K562 (cell line): Measurements from ENCODE around the gene ZBTB25. TPM values are rescaled to one million over a fixed set of nuclear protein-coding genes. Genes with fewer than 3 reads are reported as not detected.
"Not testable (repeated sequence)": the region's sequence is repeated elsewhere in the genome, so short reads cannot be mapped to it uniquely, and the experiment has no call there.

Source experiments
- ATAC-seq: fragments of 200-7000 bp; cut with Tn5 transposase; 3 replicates; pipeline ENCODE4 v1.9.1; 2020; ENCODE audit warnings: moderate library complexity
- BruUV-seq: library from RNA; stranded (reverse); fragments of 400-500 nt; replicated peaks from 2 replicates; lab custom pipeline; 2021; lab: Mats Ljungman, UMichigan
- CTCF ChIA-PET: fragments of 300-600 bp; formaldehyde crosslinking; extraction: SDS; loops from one replicate; lab custom pipeline; 2021; ENCODE audit warnings: low intra/inter-chr PET ratio; lab: Yijun Ruan, JAX
- POLR2A ChIA-PET: fragments of 300-600, 350-650 bp; sonication (Branson Sonifier 250); formaldehyde crosslinking; extraction: SDS; loops from one replicate; lab custom pipeline; 2021; ENCODE audit warnings: antibody characterized with exemption, inconsistent platforms; lab: Yijun Ruan, JAX
- DNase-seq, 4 experiments: peaks; one replicate each; pipeline versions ENCODE4 v3.0.0 to v3.0.0-alpha.2; 2011 to 2018; ENCODE audit warnings: low spot score in 3 of 4, mixed read lengths in 3 of 4; ENCODE audit errors: extremely low read depth in 1 of 4
- FAIRE-seq: peaks from 2 replicates; lab custom pipeline; 2011; peaks lifted over from hg19 to GRCh38; lab: Jason Lieb, UNC
- H2AFZ ChIP-seq: 2 replicates; pipeline ENCODE4 v1.6.0; 2011; ENCODE audit warnings: low read depth, low read length, control low read depth, inconsistent platforms
- H3K27ac ChIP-seq: fragments of 200-600 bp; 3 replicates; pipeline ENCODE4 v1.8.0; 2011; ENCODE audit warnings: low read depth, mild to moderate bottlenecking, control low read depth, inconsistent platforms, low read length, moderate library complexity, mixed read lengths; ENCODE audit errors: extremely low read depth
- H3K27me3 ChIP-seq, 2 experiments: fragments of 300-600 bp in 1 of 2; 2 replicates in 1 of 2; 3 replicates in 1 of 2; pipeline versions ENCODE4 v1.6.0 to v1.8.0; 2011; ENCODE audit warnings: inconsistent platforms in 2 of 2, low read length in 2 of 2, mild to moderate bottlenecking in 1 of 2, mixed read lengths in 1 of 2, moderate library complexity in 1 of 2; ENCODE audit not compliant: control insufficient read depth in 2 of 2, insufficient read depth in 2 of 2
- H3K36me3 ChIP-seq: fragments of 300-600 bp; 3 replicates; pipeline ENCODE4 v1.8.0; 2011; ENCODE audit warnings: mild to moderate bottlenecking, low read length, inconsistent platforms; ENCODE audit not compliant: control insufficient read depth, insufficient read depth
- H3K4me1 ChIP-seq, 2 experiments: fragments of 200-600 bp in 1 of 2; replicated peaks in 1 of 2; 2 replicates in 1 of 2; 3 replicates in 1 of 2; pipeline versions ENCODE4 v1.5.1 to v1.8.0; 2011; ENCODE audit warnings: inconsistent platforms in 2 of 2, low read length in 2 of 2, mild to moderate bottlenecking in 1 of 2, mixed read lengths in 1 of 2, moderate library complexity in 1 of 2; ENCODE audit not compliant: control insufficient read depth in 2 of 2, insufficient read depth in 2 of 2
- H3K4me2 ChIP-seq: 2 replicates; pipeline ENCODE4 v1.6.1; 2011; ENCODE audit warnings: low read length, control low read depth, inconsistent platforms, mixed read lengths; ENCODE audit not compliant: insufficient read depth
- H3K4me3 ChIP-seq: fragments of 200-600 bp; sonication (generic), shearing (Covaris generic); 2 replicates; pipeline ENCODE4 v1.5.1; 2016; ENCODE audit warnings: control low read depth, inconsistent platforms
- H3K79me2 ChIP-seq: fragments of 200-600 bp; 3 replicates; pipeline ENCODE4 v1.8.0; 2011; ENCODE audit warnings: low read length, inconsistent platforms; ENCODE audit not compliant: control insufficient read depth, insufficient read depth
- H3K9ac ChIP-seq, 2 experiments: 2 replicates each; pipeline versions ENCODE4 v1.6.0 to v1.6.1; 2011; ENCODE audit warnings: low read depth in 2 of 2, low read length in 2 of 2, control low read depth in 1 of 2, inconsistent platforms in 1 of 2, mild to moderate bottlenecking in 1 of 2, mixed read lengths in 1 of 2; ENCODE audit not compliant: insufficient read depth in 1 of 2
- H3K9me1 ChIP-seq: one replicate; pipeline ENCODE4 v1.6.0; 2011; ENCODE audit warnings: inconsistent platforms, mild to moderate bottlenecking, low read length, moderate library complexity; ENCODE audit not compliant: control insufficient read depth, insufficient read depth
- H3K9me3 ChIP-seq: replicated peaks from 2 replicates; pipeline ENCODE4 v1.5.1; 2011; ENCODE audit warnings: low read depth, low read length, inconsistent platforms; ENCODE audit not compliant: control insufficient read depth, insufficient read depth
- H4K20me1 ChIP-seq: replicated peaks from 2 replicates; pipeline ENCODE4 v1.6.1; 2011; ENCODE audit warnings: low read length, inconsistent platforms, mixed read lengths; ENCODE audit not compliant: control insufficient read depth, insufficient read depth
- ADNP ChIP-seq: fragments of 200-800 bp; sonication (Bioruptor generic); IDR thresholded peaks from 2 replicates; pipeline ENCODE4 v1.6.1; 2016; ENCODE audit warnings: missing genetic modification characterization, missing compliant biosample characterization
- ARNT ChIP-seq, 2 experiments: fragments of 450-650 bp; IDR thresholded peaks; 2 replicates each; pipeline ENCODE4 v1.6.1; 2016; ENCODE audit warnings: mild to moderate bottlenecking in 1 of 2
- BDP1 ChIP-seq: IDR thresholded peaks from 3 replicates; pipeline ENCODE4 v1.6.1; 2011; ENCODE audit not compliant: insufficient read length, insufficient read depth
- CAMTA2 ChIP-seq: fragments of 250-450 bp; sonication (Bioruptor Pico); conservative IDR thresholded peaks from 2 replicates; pipeline ENCODE4 v1.5.1; 2022
- CBX1 ChIP-seq: sonication (generic); IDR thresholded peaks from 2 replicates; pipeline ENCODE4 v1.6.1; 2016; ENCODE audit warnings: antibody characterized with exemption, low read depth, mild to moderate bottlenecking
- DIDO1 ChIP-seq: fragments of 450-650 bp; IDR thresholded peaks from 2 replicates; pipeline ENCODE4 v1.6.1; 2016; ENCODE audit warnings: low read depth, missing biosample characterization, missing genetic modification characterization
- ELF4 ChIP-seq: fragments of 450-650 bp; formaldehyde crosslinking; IDR thresholded peaks from 2 replicates; pipeline ENCODE4 v1.4.0; 2022; ENCODE audit warnings: missing genetic modification characterization
- FUS ChIP-seq: fragments of 200-400 bp; formaldehyde crosslinking; optimal IDR thresholded peaks from 2 replicates; pipeline ENCODE3; 2017; ENCODE audit warnings: low read depth, low read length
- L3MBTL2 ChIP-seq: fragments of 450-650 bp; IDR thresholded peaks from 2 replicates; pipeline ENCODE4 v1.6.1; 2016; ENCODE audit warnings: mild to moderate bottlenecking, moderate library complexity
- MCM7 ChIP-seq, 2 experiments: fragments of 450-650 bp; IDR thresholded peaks; 2 replicates each; pipeline ENCODE4 v1.6.1; 2016 to 2018
- MEF2D ChIP-seq: conservative IDR thresholded peaks from 2 replicates; pipeline ENCODE4 v1.6.1; 2016; ENCODE audit warnings: low read depth, missing genetic modification characterization, missing compliant biosample characterization
- NCOA4 ChIP-seq: fragments of 450-650 bp; IDR thresholded peaks from 2 replicates; pipeline ENCODE4 v1.6.1; 2018; ENCODE audit warnings: mild to moderate bottlenecking; ENCODE audit not compliant: partially characterized antibody
- NFATC3 ChIP-seq: fragments of 450-650 bp; IDR thresholded peaks from 2 replicates; pipeline ENCODE4 v1.6.1; 2017; ENCODE audit warnings: mild to moderate bottlenecking
- PHF21A ChIP-seq: fragments of 450-650 bp; IDR thresholded peaks from 2 replicates; pipeline ENCODE4 v1.6.1; 2017; ENCODE audit warnings: low read depth, borderline replicate concordance
- PYGO2 ChIP-seq: fragments of 450-650 bp; IDR thresholded peaks from 2 replicates; pipeline ENCODE4 v1.6.1; 2016; ENCODE audit warnings: mild to moderate bottlenecking, missing genetic modification characterization, moderate library complexity, missing compliant biosample characterization
- SUPT5H ChIP-seq: fragments of 450-650 bp; IDR thresholded peaks from 2 replicates; pipeline ENCODE4 v1.6.1; 2016
- TOE1 ChIP-seq, 2 experiments: fragments of 450-650 bp in 1 of 2; sonication (generic) in 1 of 2; formaldehyde crosslinking in 1 of 2; IDR thresholded peaks; 2 replicates each; pipeline versions ENCODE4 v1.7.1 to v1.8.0; 2016 to 2022; ENCODE audit warnings: borderline replicate concordance in 2 of 2, mild to moderate bottlenecking in 2 of 2, antibody characterized with exemption in 1 of 2, inconsistent platforms in 1 of 2, low read depth in 1 of 2, missing genetic modification reagents in 1 of 2, moderate library complexity in 1 of 2
- ZNF140 ChIP-seq: fragments of 250-450 bp; sonication (Bioruptor Pico); IDR thresholded peaks from 2 replicates; pipeline ENCODE4 v1.8.0; 2021; ENCODE audit warnings: moderate library complexity, mild to moderate bottlenecking, inconsistent platforms
- WGBS: fragments of 100-300 bp; shearing (Covaris generic); methylation state at CpG from one replicate; pipeline ENCODE4 v1.1.6; 2016; ENCODE audit warnings: low coverage, mixed read lengths; ENCODE audit not compliant: insufficient coverage; ENCODE audit errors: missing lambda C conversion rate; 5-methylcytosine and 5-hydroxymethylcytosine counted together
- in situ Hi-C: fragments of 300-500 bp; cut with MboI; formaldehyde crosslinking; loops from 4 replicates; pipeline ENCODE4 v1.15.0; 2018; ENCODE audit warnings: inconsistent platforms, mixed read lengths
- intact Hi-C: fragments of 100-400 bp; cut with micrococcal nuclease; formaldehyde crosslinking; loops from 2 replicates; pipeline ENCODE4 v1.14.2; 2022
- polyA plus RNA-seq, 8 experiments: library from polyadenylated mRNA; depleted of rRNA in 4 of 8; stranded (reverse) in 5 of 8; unstranded in 3 of 8; fragments of >200 nt; fragmentation: Nextera tagmentation in 2 of 8; fragmentation: Illumina TruSeq in 1 of 8; extraction: Ambion mirVana in 2 of 8; extraction: Trizol in 1 of 8; gene quantifications; 2 replicates each; pipeline versions ENCODE4 v1.2.1 to v1.2.3, GENCODE V29; 2011 to 2014; ENCODE audit warnings: inconsistent platforms in 1 of 8, missing spikeins in 1 of 8
- total RNA-seq, 7 experiments: library from RNA; depleted of rRNA in 6 of 7; stranded (reverse); fragments of >200 nt in 6 of 7; fragmentation: Illumina TruSeq in 2 of 7; extraction: Trizol in 2 of 7; gene quantifications; 2 replicates each; pipeline versions ENCODE4 v1.2.1 to v1.2.3, GENCODE V29; 2011 to 2021; ENCODE audit warnings: low replicate concordance in 1 of 7
- TF ChIP-seq, protein P1 (sequence below), 2 experiments: fragments of 250-450 bp in 1 of 2; fragments of 450-650 bp in 1 of 2; sonication (Bioruptor Pico) in 1 of 2; IDR thresholded peaks; 2 replicates each; pipeline versions ENCODE4 v1.6.1 to v1.8.0; 2016 to 2021; ENCODE audit warnings: mild to moderate bottlenecking in 2 of 2, moderate library complexity in 2 of 2, missing compliant biosample characterization in 1 of 2, missing genetic modification characterization in 1 of 2

The ZBTB25 gene
- total and polyA plus RNA-seq, 9 of the 15 experiments (the other 6 are each of a cell fraction or from before 2014, with no cell fraction given): 0.61 to 3.9 (median 2.3) TPM

DNA sequence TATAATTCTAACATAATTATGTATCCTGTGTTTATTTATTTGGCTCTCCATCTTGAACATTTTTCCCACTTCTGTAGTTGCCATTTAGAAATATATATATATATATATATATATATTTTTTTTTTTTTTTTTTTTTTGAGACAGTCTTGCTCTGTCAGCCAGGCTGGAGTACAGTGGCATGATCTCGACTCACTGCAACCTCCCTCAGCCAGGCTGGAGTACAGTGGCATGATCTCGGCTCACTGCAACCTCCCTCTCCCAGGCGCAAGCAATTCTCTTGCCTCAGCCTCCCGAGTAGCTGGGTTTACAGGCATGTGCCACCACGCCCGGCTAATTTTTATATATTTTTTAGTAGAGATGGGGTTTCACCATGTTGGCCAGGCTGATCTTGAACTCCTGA is 14.0 kb upstream of the ZBTB25 start:
- in situ Hi-C loops, H3K27me3 ChIP-seq, ATAC-seq, H3K9ac ChIP-seq, H3K36me3 ChIP-seq, H2AFZ ChIP-seq, H4K20me1 ChIP-seq, FAIRE-seq, H3K4me1 ChIP-seq, H3K27ac ChIP-seq, H3K9me3 ChIP-seq, DNase-seq, H3K4me3 ChIP-seq, H3K79me2 ChIP-seq, BruUV-seq, H3K9me1 ChIP-seq, CTCF ChIA-PET, H3K4me2 ChIP-seq, POLR2A ChIA-PET, intact Hi-C loops: not testable (repeated sequence)
- WGBS: 64% methylated on average over 5 of the region's 6 CpGs

DNA sequence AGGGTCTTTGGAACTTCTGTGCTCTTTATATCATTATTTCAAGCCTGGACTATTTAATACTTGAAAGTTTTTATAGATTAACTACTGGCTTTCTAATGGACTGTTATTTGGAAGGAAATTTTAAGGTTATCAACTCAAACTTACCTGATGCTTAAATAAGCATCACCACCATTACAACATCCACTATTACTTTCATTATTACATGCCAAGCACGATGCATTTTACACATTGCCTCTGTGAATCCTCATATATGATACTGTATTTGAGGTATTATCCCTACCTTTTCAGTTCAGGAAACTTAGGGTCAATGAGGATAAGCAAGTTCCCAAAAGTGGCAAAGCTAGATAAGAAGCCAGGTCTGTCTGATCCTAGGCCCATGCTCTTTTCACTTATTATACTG is 13.3 kb upstream of the ZBTB25 start:
- TF ChIP-seq FUS: no peak
- no peak for TF ChIP-seq ADNP (tag)
- no peak for TF ChIP-seq CBX1
- no peak for TF ChIP-seq PYGO2 (tag)
- TF ChIP-seq NFATC3: no peak
- no peak for TF ChIP-seq L3MBTL2
- TF ChIP-seq PHF21A: no peak
- TF ChIP-seq SUPT5H: no peak
- no peak for TF ChIP-seq MCM7 (IDR thresholded peaks at IDR 0.05)
- no peak for TF ChIP-seq DIDO1 (tag)
- TF ChIP-seq ARNT (IDR thresholded peaks at IDR 0.05): no peak
- no peak for TF ChIP-seq CAMTA2 (CRISPR knock-in tag)
- no peak for TF ChIP-seq BDP1
- TF ChIP-seq, protein P1, sequence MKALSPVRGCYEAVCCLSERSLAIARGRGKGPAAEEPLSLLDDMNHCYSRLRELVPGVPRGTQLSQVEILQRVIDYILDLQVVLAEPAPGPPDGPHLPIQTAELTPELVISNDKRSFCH (CRISPR knock-in tag; IDR thresholded peaks at IDR 0.05): no peak
- TF ChIP-seq, protein P1 (tag; IDR thresholded peaks at IDR 0.05): no peak
- TF ChIP-seq TOE1 (IDR thresholded peaks at IDR 0.05; ENCODE audit: borderline replicate concordance): no peak
- no peak for TF ChIP-seq TOE1 (CRISPR knock-in tag; IDR thresholded peaks at IDR 0.05; ENCODE audit: borderline replicate concordance, low read depth)
- no peak for TF ChIP-seq ELF4
- TF ChIP-seq ZNF140: no peak
- TF ChIP-seq MEF2D (tag): no peak
- no peak for TF ChIP-seq NCOA4
- Histone ChIP-seq H3K4me2 (no peak overlapping the region), H4K20me1 (no peaks in the 10 kb centered on the region), H3K9me3 (no peaks in the 10 kb centered on the region), H3K36me3 (peaks cover 6% of the 10 kb centered on the region; the same call in 1 of the 3 replicates), H3K27ac (no peak overlapping the region), H3K4me3 (no peak overlapping the region), H3K9me1 (no peaks in the 10 kb centered on the region), H2AFZ (no peak overlapping the region), H3K79me2 (peaks cover 3% of the 10 kb centered on the region; the same call in 2 of the 3 replicates), H3K4me1 (peaks cover 0 to 3% of the 10 kb centered on the region in 2 experiments; a peak in 1 of 5 replicates), H3K27me3 (no peaks in the 10 kb centered on the region), H3K9ac (no peak overlapping the region)
- no peak for DNase-seq
- CTCF ChIA-PET: no interaction called here
- in situ Hi-C loops: no loop called here
- FAIRE-seq: no peak
- intact Hi-C loops: no loop called here
- no peak for ATAC-seq
- POLR2A ChIA-PET: interaction anchor here (0.7 kb wide), 1 partner anchor 9 kb away, joined by 3 read pairs; no protein-coding TSS in a partner anchor
- WGBS: 29% methylated on average over 1 of the region's 1 CpG
- no TSS peak for BruUV-seq
